Measurements from ENCODE around the gene RBMS2. TPM values are rescaled to one million over a fixed set of nuclear protein-coding genes. Genes with fewer than 3 reads are reported as not detected.

Gene RBMS2
- total RNA-seq, 1 donor from 2014 or later, result 111 TPM

DNA sequence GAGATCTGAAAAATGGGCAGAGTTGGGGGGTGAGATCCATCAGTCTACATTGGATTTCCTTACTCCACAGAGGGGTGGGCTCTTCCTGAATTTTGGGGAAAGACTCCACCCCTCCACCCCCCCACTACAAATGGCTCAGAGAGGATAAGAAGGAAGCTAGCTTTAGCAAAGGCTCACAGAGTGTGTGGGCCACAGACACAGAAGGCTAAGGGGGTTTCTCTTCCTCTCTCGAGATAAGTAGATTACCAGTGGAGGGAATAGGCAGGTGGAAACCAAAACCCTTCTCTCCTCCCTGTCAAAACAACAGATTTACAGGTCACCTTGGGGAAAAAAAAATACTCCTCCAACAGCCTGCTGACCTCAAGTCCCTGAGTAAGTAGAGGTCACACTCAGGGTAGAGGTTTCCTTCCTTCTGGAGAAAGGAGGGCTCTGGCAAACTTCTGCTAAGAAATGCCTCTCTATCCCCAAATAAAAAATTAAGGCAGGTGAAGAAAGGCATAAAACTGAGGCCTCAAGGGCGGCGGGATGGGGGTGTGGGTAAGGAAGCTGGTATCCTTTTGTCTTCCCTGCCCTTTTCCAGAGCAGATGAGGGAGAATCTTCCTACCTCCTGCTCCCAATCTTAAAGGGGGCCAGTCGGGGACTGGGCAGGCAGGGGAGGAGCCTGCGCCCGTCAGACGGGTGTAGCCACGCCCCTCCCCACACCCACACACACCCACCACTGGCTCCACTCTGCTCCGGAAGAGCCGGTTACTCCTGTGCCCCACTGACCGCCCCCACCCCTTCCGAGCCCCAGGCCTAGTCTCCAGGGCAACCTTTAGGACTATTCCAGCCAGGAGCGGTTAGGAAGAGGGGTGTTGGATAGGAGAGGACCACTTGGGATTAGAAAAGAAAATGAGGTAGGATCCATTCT, 110.4 kb downstream of the RBMS2 start:
- peaks cover 87% of the 10 kb centered on the region for H3K79me2 ChIP-seq (ENCODE audit: insufficient read depth, low read length)
- no peaks in the 10 kb centered on the region for H3K9me3 Mint-ChIP-seq (ENCODE audit: unreplicated experiment)
- H3K9ac ChIP-seq (ENCODE audit: low read length), result no peak overlapping the region
- H3K4me1 ChIP-seq (ENCODE audit: insufficient read depth, low read length), result peaks cover 43% of the 10 kb centered on the region
- H3K36me3 Mint-ChIP-seq (ENCODE audit: low read depth, unreplicated experiment), result peaks cover 3% of the 10 kb centered on the region
- H3K36me3 ChIP-seq (ENCODE audit: insufficient read depth, low read length), result peaks cover 1% of the 10 kb centered on the region
- peaks cover 65% of the 10 kb centered on the region for H4K20me1 ChIP-seq (ENCODE audit: insufficient read depth, low read length)
- no peak for TF ChIP-seq EZH2 (IDR thresholded peaks at IDR 0.05; ENCODE audit: insufficient read depth, low read length)
- no peak for TF ChIP-seq CTCF (IDR thresholded peaks at IDR 0.05; ENCODE audit: insufficient read depth, low read depth, low read length)
- FAIRE-seq, result no peak
- H3K4me3 Mint-ChIP-seq (ENCODE audit: unreplicated experiment), result peak overlapping the region; percentile 98
- peak overlapping the region; percentile 26 for H3K27ac Mint-ChIP-seq (ENCODE audit: unreplicated experiment)
- H3K27me3 ChIP-seq (ENCODE audit: insufficient read depth, low read length), result no peaks in the 10 kb centered on the region
- H3K27ac ChIP-seq (ENCODE audit: low read depth, low read length), result no peak overlapping the region
- no peak for DNase-seq (ENCODE audit: low read depth)
- no peaks in the 10 kb centered on the region for H3K9me3 ChIP-seq (ENCODE audit: insufficient read depth, low read depth, low read length)
- no peak overlapping the region for H3K4me3 ChIP-seq (ENCODE audit: insufficient read depth, low read depth, low read length)
- no peaks in the 10 kb centered on the region for H3K27me3 Mint-ChIP-seq (ENCODE audit: low read depth, unreplicated experiment)
- H2AFZ ChIP-seq (ENCODE audit: low read depth, low read length), result no peak overlapping the region
- H3K4me2 ChIP-seq (ENCODE audit: low read length), result peak overlapping the region; percentile 89
- H3K4me1 Mint-ChIP-seq (ENCODE audit: low read depth, unreplicated experiment), result peaks cover 31% of the 10 kb centered on the region

- Histone ChIP-seq H3K27ac (ENCODE audit: low read depth, low read length) (no peak overlapping the region), H3K4me1 (ENCODE audit: insufficient read depth, low read length) (peaks cover 43% of the 10 kb centered on the region), H4K20me1 (ENCODE audit: insufficient read depth, low read length) (peaks cover 60% of the 10 kb centered on the region), H3K9ac (ENCODE audit: low read length) (no peak overlapping the region), H3K27me3 (ENCODE audit: insufficient read depth, low read length) (no peaks in the 10 kb centered on the region), H3K4me3 (ENCODE audit: insufficient read depth, low read depth, low read length) (no peak overlapping the region), H3K36me3 (ENCODE audit: insufficient read depth, low read length) (peaks cover 10% of the 10 kb centered on the region), H3K9me3 (ENCODE audit: insufficient read depth, low read depth, low read length) (no peaks in the 10 kb centered on the region), H3K79me2 (ENCODE audit: insufficient read depth, low read length) (peaks cover 79% of the 10 kb centered on the region), H3K4me2 (ENCODE audit: low read length) (peak overlapping the region; percentile 89), H2AFZ (ENCODE audit: low read depth, low read length) (no peak overlapping the region)
- Mint-ChIP-seq H3K27ac (ENCODE audit: unreplicated experiment) (no peak overlapping the region), H3K9me3 (ENCODE audit: unreplicated experiment) (no peaks in the 10 kb centered on the region), H3K4me1 (ENCODE audit: low read depth, unreplicated experiment) (peaks cover 36% of the 10 kb centered on the region), H3K27me3 (ENCODE audit: low read depth, unreplicated experiment) (no peaks in the 10 kb centered on the region), H3K4me3 (ENCODE audit: unreplicated experiment) (peak overlapping the region; percentile 95), H3K36me3 (ENCODE audit: low read depth, unreplicated experiment) (peaks cover 3% of the 10 kb centered on the region)
- TF ChIP-seq CTCF (IDR thresholded peaks at IDR 0.05; ENCODE audit: insufficient read depth, low read depth, low read length) (no peak), EZH2 (IDR thresholded peaks at IDR 0.05; ENCODE audit: insufficient read depth, low read length) (no peak)
- DNase-seq (ENCODE audit: low read depth), result no peak
- no peak for FAIRE-seq
Observed at GRCh38 chr12:56632701-56633467, 111.3 kb downstream of the RBMS2 start.

All from astrocyte (in vitro differentiated cells and primary cell).